ENCODE results near the gene KRTAP10-11. TPM values are rescaled to one million over a fixed set of nuclear protein-coding genes. Genes with fewer than 3 reads are reported as not detected.

The KRTAP10-11 gene
- total RNA-seq, 1 donor from 2014 or later: not detected

GRCh38 chr21:44653656-44654575 lies 7.7 kb downstream of the KRTAP10-11 start:
- Mint-ChIP-seq H3K36me3 (peaks cover 4% of the 10 kb centered on the region), H3K27me3 (ENCODE audit: insufficient read depth, low read depth) (peaks cover 7% of the 10 kb centered on the region), H3K9me3 (peaks cover 26% of the 10 kb centered on the region), H3K4me3 (no peak overlapping the region), H3K27ac (no peak overlapping the region), H3K4me1 (no peaks in the 10 kb centered on the region)
- no peaks in the 10 kb centered on the region for H3K9me3 ChIP-seq (ENCODE audit: low read depth)
- TF ChIP-seq CTCF (IDR thresholded peaks at IDR 0.05): no peak
- no peak for TF ChIP-seq EZH2 (IDR thresholded peaks at IDR 0.05)
- TF ChIP-seq EZH2phosphoT487 (IDR thresholded peaks at IDR 0.05): no peak
- no peak overlapping the region for H3K27ac ChIP-seq
- no peak for DNase-seq (ENCODE audit: low spot score)
- H3K79me2 ChIP-seq (ENCODE audit: low read depth): no peaks in the 10 kb centered on the region
- no peak overlapping the region for H2AFZ ChIP-seq (replicated peaks)
- no peak overlapping the region for H3K4me3 ChIP-seq
- H3K4me1 ChIP-seq: no peaks in the 10 kb centered on the region
- H3K4me2 ChIP-seq: no peak overlapping the region
- no peak overlapping the region for H3K9ac ChIP-seq
- no peaks in the 10 kb centered on the region for H3F3A ChIP-seq (ENCODE audit: low read depth)
- H3K36me3 ChIP-seq: no peaks in the 10 kb centered on the region
- no peaks in the 10 kb centered on the region for H3K27me3 ChIP-seq
- no peaks in the 10 kb centered on the region for H4K20me1 ChIP-seq (ENCODE audit: low read depth)

GRCh38 chr21:44654576-44655175 lies 8.5 kb downstream of the KRTAP10-11 start, which contains the start of gene KRTAP12-4:
TSS of gene KRTAP12-4 (minus strand) at chr21:44654659. CDS start at chr21:44654614, 45 bp downstream.
- H3K4me3 ChIP-seq: no peak within 1 kb of the TSS
- no peaks in the 10 kb centered on the region for H3K79me2 ChIP-seq (ENCODE audit: low read depth)
- no peaks in the 10 kb centered on the region for H4K20me1 ChIP-seq (ENCODE audit: low read depth)
- H2AFZ ChIP-seq (replicated peaks): no peak within 1 kb of the TSS
- H3K9ac ChIP-seq: no peak within 1 kb of the TSS
- H3K4me1 ChIP-seq: no peaks in the 10 kb centered on the region
- H3K36me3 ChIP-seq: no peaks in the 10 kb centered on the region
- Mint-ChIP-seq H3K4me1 (no peaks in the 10 kb centered on the region), H3K36me3 (peaks cover 4% of the 10 kb centered on the region), H3K27ac (no peak within 1 kb of the TSS), H3K9me3 (peaks cover 26% of the 10 kb centered on the region), H3K27me3 (ENCODE audit: insufficient read depth, low read depth) (peaks cover 7% of the 10 kb centered on the region), H3K4me3 (no peak within 1 kb of the TSS)
- H3F3A ChIP-seq (ENCODE audit: low read depth): no peaks in the 10 kb centered on the region
- no peaks in the 10 kb centered on the region for H3K9me3 ChIP-seq (ENCODE audit: low read depth)
- H3K27ac ChIP-seq: no peak within 1 kb of the TSS
- TF ChIP-seq EZH2phosphoT487 (IDR thresholded peaks at IDR 0.05): no peak
- no peak for TF ChIP-seq CTCF (IDR thresholded peaks at IDR 0.05)
- TF ChIP-seq EZH2 (IDR thresholded peaks at IDR 0.05): no peak
- H3K27me3 ChIP-seq: no peaks in the 10 kb centered on the region
- no peak within 1 kb of the TSS for H3K4me2 ChIP-seq
- DNase-seq (ENCODE audit: low spot score): no peak

GRCh38 chr21:44656868-44657267 lies 10.7 kb downstream of the KRTAP10-11 start:
- no peak for DNase-seq (ENCODE audit: low spot score)
- Histone ChIP-seq H4K20me1 (ENCODE audit: low read depth) (no peaks in the 10 kb centered on the region), H3K36me3 (no peaks in the 10 kb centered on the region), H3K27ac (no peak overlapping the region), H3K9ac (no peak overlapping the region), H3F3A (ENCODE audit: low read depth) (no peaks in the 10 kb centered on the region), H3K4me3 (no peak overlapping the region), H3K9me3 (ENCODE audit: low read depth) (no peaks in the 10 kb centered on the region), H3K4me1 (no peaks in the 10 kb centered on the region), H3K4me2 (no peak overlapping the region), H2AFZ (replicated peaks) (no peak overlapping the region), H3K79me2 (ENCODE audit: low read depth) (no peaks in the 10 kb centered on the region), H3K27me3 (no peaks in the 10 kb centered on the region)
- H3K36me3 Mint-ChIP-seq: no peaks in the 10 kb centered on the region
- TF ChIP-seq CTCF (IDR thresholded peaks at IDR 0.05) (no peak), EZH2 (IDR thresholded peaks at IDR 0.05) (no peak), EZH2phosphoT487 (IDR thresholded peaks at IDR 0.05) (no peak)
- H3K4me3 Mint-ChIP-seq: no peak overlapping the region
- peaks cover 29% of the 10 kb centered on the region for H3K9me3 Mint-ChIP-seq
- peaks cover 7% of the 10 kb centered on the region for H3K27me3 Mint-ChIP-seq (ENCODE audit: insufficient read depth, low read depth)
- H3K27ac Mint-ChIP-seq: no peak overlapping the region
- no peaks in the 10 kb centered on the region for H3K4me1 Mint-ChIP-seq
